KMS-11 (cell line): ENCODE data around the gene ACOT13.
"Not testable (repeated sequence)": the region's sequence is repeated elsewhere in the genome, so short reads cannot be mapped to it uniquely, and the experiment has no call there.

ENCODE experiments used
- H2AFZ ChIP-seq: fragments of 200-600 bp; sonication (generic); 2 replicates; pipeline ENCODE4 v1.6.1; 2016; ENCODE audit warnings: antibody characterized with exemption, mixed run types, low read depth
- H3K27ac ChIP-seq: fragments of 200-600 bp; sonication (generic); 2 replicates; pipeline ENCODE4 v1.6.1; 2016; ENCODE audit warnings: mild to moderate bottlenecking, mixed run types
- H3K27me3 ChIP-seq: fragments of 200-600 bp; sonication (generic); 2 replicates; pipeline ENCODE4 v1.6.1; 2017; ENCODE audit warnings: mild to moderate bottlenecking, low read depth, mixed run types, moderate library complexity; ENCODE audit not compliant: insufficient read depth
- H3K36me3 ChIP-seq: fragments of 200-600 bp; sonication (generic); 2 replicates; pipeline ENCODE4 v1.6.1; 2017; ENCODE audit warnings: mild to moderate bottlenecking, mixed run types; ENCODE audit not compliant: insufficient read depth
- H3K4me1 ChIP-seq: fragments of 200-600 bp; sonication (generic); 2 replicates; pipeline ENCODE4 v1.6.1; 2016; ENCODE audit warnings: mild to moderate bottlenecking, low read depth, mixed run types; ENCODE audit not compliant: poor library complexity, severe bottlenecking
- H3K4me2 ChIP-seq: fragments of 200-600 bp; sonication (generic); 2 replicates; pipeline ENCODE4 v1.7.0; 2016; ENCODE audit warnings: mild to moderate bottlenecking, mixed run types
- H3K4me3 ChIP-seq: fragments of 200-600 bp; sonication (generic); IDR thresholded peaks from 2 replicates; pipeline ENCODE4 v1.6.1; 2017; ENCODE audit warnings: low read depth, low read length, mixed read lengths; ENCODE audit not compliant: insufficient read depth
- H3K79me2 ChIP-seq: fragments of 200-600 bp; sonication (generic); 2 replicates; pipeline ENCODE4 v1.6.1; 2016; ENCODE audit warnings: low read depth, mixed run types; ENCODE audit not compliant: insufficient read depth
- H3K9ac ChIP-seq: fragments of 200-600 bp; sonication (generic); 2 replicates; pipeline ENCODE4 v1.6.1; 2016; ENCODE audit warnings: mild to moderate bottlenecking, mixed run types
- H4K20me1 ChIP-seq: fragments of 200-600 bp; sonication (generic); 2 replicates; pipeline ENCODE4 v1.6.1; 2016; ENCODE audit warnings: mild to moderate bottlenecking, mixed run types; ENCODE audit not compliant: insufficient read depth
- CTCF ChIP-seq: fragments of 200-600 bp; sonication (generic); conservative IDR thresholded peaks from 2 replicates; pipeline ENCODE4 v1.6.1; 2017; ENCODE audit warnings: low read depth, mild to moderate bottlenecking, antibody characterized with exemption, low read length, moderate library complexity, mixed read lengths

The ACOT13 gene

GRCh38 chr6:24692848-24693592, 26.1 kb downstream of the ACOT13 start:
- Histone ChIP-seq H3K27ac (no peak overlapping the region), H3K4me3 (no peak overlapping the region), H4K20me1 (no peaks in the 10 kb centered on the region), H3K9ac (no peak overlapping the region), H3K79me2 (no peaks in the 10 kb centered on the region), H3K27me3 (no peaks in the 10 kb centered on the region), H3K36me3 (no peaks in the 10 kb centered on the region), H2AFZ (no peak overlapping the region), H3K4me2 (no peak overlapping the region), H3K4me1 (no peaks in the 10 kb centered on the region)
- TF ChIP-seq CTCF = no peak

GRCh38 chr6:24694198-24694597, 27.3 kb downstream of the ACOT13 start:
- no peak overlapping the region for H3K4me3 ChIP-seq
- no peak overlapping the region for H3K9ac ChIP-seq
- no peaks in the 10 kb centered on the region for H4K20me1 ChIP-seq
- no peaks in the 10 kb centered on the region for H3K27me3 ChIP-seq
- H3K4me2 ChIP-seq = no peak overlapping the region
- H3K36me3 ChIP-seq = no peaks in the 10 kb centered on the region
- no peak overlapping the region for H2AFZ ChIP-seq
- no peak for TF ChIP-seq CTCF
- H3K79me2 ChIP-seq = no peaks in the 10 kb centered on the region
- H3K4me1 ChIP-seq = no peaks in the 10 kb centered on the region
- H3K27ac ChIP-seq = no peak overlapping the region

- H3K4me1 ChIP-seq, H3K27me3 ChIP-seq: not testable (repeated sequence)
- peak; percentile 34; the same call in 1 of the 2 replicates for TF ChIP-seq CTCF
These were observed 28.8 kb downstream of the ACOT13 start for GRCh38 chr6:24695635-24696034.

GRCh38 chr6:24696097-24696496, 29.2 kb downstream of the ACOT13 start:
- Histone ChIP-seq H3K27me3 (no peaks in the 10 kb centered on the region), H3K27ac (no peak overlapping the region), H2AFZ (no peak overlapping the region), H3K4me1 (no peaks in the 10 kb centered on the region), H3K9ac (no peak overlapping the region), H3K36me3 (no peaks in the 10 kb centered on the region), H3K79me2 (no peaks in the 10 kb centered on the region), H4K20me1 (no peaks in the 10 kb centered on the region), H3K4me3 (no peak overlapping the region), H3K4me2 (no peak overlapping the region)
- TF ChIP-seq CTCF = no peak

More at GRCh38 chr6:24695635-24696034, 28.8 kb downstream of the ACOT13 start:
- not testable (repeated sequence) for H3K36me3 ChIP-seq, H3K4me3 ChIP-seq, H3K27ac ChIP-seq, H3K79me2 ChIP-seq, H2AFZ ChIP-seq, H3K4me2 ChIP-seq, H4K20me1 ChIP-seq, H3K9ac ChIP-seq
